ENCODE results near the gene MPHOSPH9.
A peak's percentile ranks its signal among the peaks of the same experiment; 100 is the strongest.

The MPHOSPH9 gene

GRCh38 chr12:123233505-123234308, 766 bp upstream of the MPHOSPH9 start:
- TF ChIP-seq, protein P1, sequence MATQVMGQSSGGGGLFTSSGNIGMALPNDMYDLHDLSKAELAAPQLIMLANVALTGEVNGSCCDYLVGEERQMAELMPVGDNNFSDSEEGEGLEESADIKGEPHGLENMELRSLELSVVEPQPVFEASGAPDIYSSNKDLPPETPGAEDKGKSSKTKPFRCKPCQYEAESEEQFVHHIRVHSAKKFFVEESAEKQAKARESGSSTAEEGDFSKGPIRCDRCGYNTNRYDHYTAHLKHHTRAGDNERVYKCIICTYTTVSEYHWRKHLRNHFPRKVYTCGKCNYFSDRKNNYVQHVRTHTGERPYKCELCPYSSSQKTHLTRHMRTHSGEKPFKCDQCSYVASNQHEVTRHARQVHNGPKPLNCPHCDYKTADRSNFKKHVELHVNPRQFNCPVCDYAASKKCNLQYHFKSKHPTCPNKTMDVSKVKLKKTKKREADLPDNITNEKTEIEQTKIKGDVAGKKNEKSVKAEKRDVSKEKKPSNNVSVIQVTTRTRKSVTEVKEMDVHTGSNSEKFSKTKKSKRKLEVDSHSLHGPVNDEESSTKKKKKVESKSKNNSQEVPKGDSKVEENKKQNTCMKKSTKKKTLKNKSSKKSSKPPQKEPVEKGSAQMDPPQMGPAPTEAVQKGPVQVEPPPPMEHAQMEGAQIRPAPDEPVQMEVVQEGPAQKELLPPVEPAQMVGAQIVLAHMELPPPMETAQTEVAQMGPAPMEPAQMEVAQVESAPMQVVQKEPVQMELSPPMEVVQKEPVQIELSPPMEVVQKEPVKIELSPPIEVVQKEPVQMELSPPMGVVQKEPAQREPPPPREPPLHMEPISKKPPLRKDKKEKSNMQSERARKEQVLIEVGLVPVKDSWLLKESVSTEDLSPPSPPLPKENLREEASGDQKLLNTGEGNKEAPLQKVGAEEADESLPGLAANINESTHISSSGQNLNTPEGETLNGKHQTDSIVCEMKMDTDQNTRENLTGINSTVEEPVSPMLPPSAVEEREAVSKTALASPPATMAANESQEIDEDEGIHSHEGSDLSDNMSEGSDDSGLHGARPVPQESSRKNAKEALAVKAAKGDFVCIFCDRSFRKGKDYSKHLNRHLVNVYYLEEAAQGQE (IDR thresholded peaks at IDR 0.05; ENCODE audit: insufficient read depth in 1 of 2, low read depth in 2 of 2, low read length in 2 of 2), result no peak
- TF ChIP-seq FOXP2 (optimal IDR thresholded peaks at IDR 0.05; ENCODE audit: borderline replicate concordance, extremely low read depth, extremely low read length, insufficient read depth) (no peak), POLR2AphosphoS5 (IDR thresholded peaks at IDR 0.05; ENCODE audit: low read depth, low read length) (no peak), TAF1 (IDR thresholded peaks at IDR 0.05; ENCODE audit: borderline replicate concordance, insufficient read depth, low read length) (no peak), SIN3A (IDR thresholded peaks at IDR 0.05; ENCODE audit: borderline replicate concordance, insufficient read depth, low read length) (0 out of 2 replicates have a peak, but pooled peaks have one; percentile 12)

DNA sequence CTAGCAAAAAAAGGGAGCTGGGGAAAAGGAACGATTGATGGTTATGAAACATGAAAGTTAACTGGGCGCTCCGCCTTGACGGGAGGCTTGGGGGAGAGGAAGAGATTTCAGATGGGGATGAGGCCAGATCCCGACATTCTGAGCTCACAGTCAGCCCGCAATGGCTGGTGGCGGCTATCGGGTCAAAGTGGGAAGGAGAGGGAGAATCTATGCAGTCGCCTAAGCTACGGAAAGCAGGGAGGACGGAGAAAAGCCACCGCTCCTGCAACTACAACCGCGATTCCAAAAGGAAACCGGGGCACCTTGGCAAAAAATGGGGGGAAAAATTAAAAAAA, 502 bp downstream of the MPHOSPH9 start:
- TF ChIP-seq, protein P1 (IDR thresholded peaks at IDR 0.05; ENCODE audit: insufficient read depth in 1 of 2, low read depth in 2 of 2, low read length in 2 of 2), result no peak
- TF ChIP-seq POLR2AphosphoS5 (IDR thresholded peaks at IDR 0.05; ENCODE audit: low read depth, low read length) (no peak), SIN3A (IDR thresholded peaks at IDR 0.05; ENCODE audit: borderline replicate concordance, insufficient read depth, low read length) (no peak), FOXP2 (optimal IDR thresholded peaks at IDR 0.05; ENCODE audit: borderline replicate concordance, extremely low read depth, extremely low read length, insufficient read depth) (no peak), TAF1 (IDR thresholded peaks at IDR 0.05; ENCODE audit: borderline replicate concordance, insufficient read depth, low read length) (no peak)

DNA sequence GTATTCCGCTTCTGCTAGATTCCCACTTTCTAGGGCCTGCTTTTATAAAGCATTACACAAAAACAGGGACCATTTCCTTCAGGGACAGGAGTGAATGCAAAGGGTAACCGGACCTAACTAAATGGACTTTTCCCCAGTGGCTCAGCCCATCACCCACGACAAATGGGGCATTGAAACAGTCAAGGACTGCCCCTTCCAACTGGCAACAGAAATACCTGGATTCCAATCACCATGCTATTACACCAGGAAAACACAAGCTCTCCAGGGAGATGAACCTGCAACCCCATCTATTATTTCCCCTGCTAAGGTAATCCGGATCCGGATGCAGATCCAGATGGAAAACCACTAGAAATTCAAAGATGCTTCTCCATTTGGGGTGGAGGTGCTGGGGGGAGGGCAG, 1.0 kb downstream of the MPHOSPH9 start:
- TF ChIP-seq SIN3A (IDR thresholded peaks at IDR 0.05; ENCODE audit: borderline replicate concordance, insufficient read depth, low read length) (no peak), TAF1 (IDR thresholded peaks at IDR 0.05; ENCODE audit: borderline replicate concordance, insufficient read depth, low read length) (no peak), FOXP2 (optimal IDR thresholded peaks at IDR 0.05; ENCODE audit: borderline replicate concordance, extremely low read depth, extremely low read length, insufficient read depth) (no peak), POLR2AphosphoS5 (IDR thresholded peaks at IDR 0.05; ENCODE audit: low read depth, low read length) (no peak)
- TF ChIP-seq, protein P1 (IDR thresholded peaks at IDR 0.05; ENCODE audit: insufficient read depth in 1 of 2, low read depth in 2 of 2, low read length in 2 of 2), result no peak

GRCh38 chr12:123229051-123229450, 3.9 kb downstream of the MPHOSPH9 start:
- TF ChIP-seq POLR2AphosphoS5 (IDR thresholded peaks at IDR 0.05; ENCODE audit: low read depth, low read length) (no peak), SIN3A (IDR thresholded peaks at IDR 0.05; ENCODE audit: borderline replicate concordance, insufficient read depth, low read length) (no peak), TAF1 (IDR thresholded peaks at IDR 0.05; ENCODE audit: borderline replicate concordance, insufficient read depth, low read length) (no peak), FOXP2 (optimal IDR thresholded peaks at IDR 0.05; ENCODE audit: borderline replicate concordance, extremely low read depth, extremely low read length, insufficient read depth) (no peak)
- TF ChIP-seq, protein P1 (IDR thresholded peaks at IDR 0.05; ENCODE audit: insufficient read depth in 1 of 2, low read depth in 2 of 2, low read length in 2 of 2), result no peak

All from PFSK-1 (cell line).